COLO668 (cell line): ENCODE results near the gene NAP1L5.

Experiments used
- DNase-seq: peaks from one replicate; lab custom pipeline; 2025; ENCODE audit not compliant: unreplicated experiment; lab: John Stamatoyannopoulos, UW

The NAP1L5 gene

DNA sequence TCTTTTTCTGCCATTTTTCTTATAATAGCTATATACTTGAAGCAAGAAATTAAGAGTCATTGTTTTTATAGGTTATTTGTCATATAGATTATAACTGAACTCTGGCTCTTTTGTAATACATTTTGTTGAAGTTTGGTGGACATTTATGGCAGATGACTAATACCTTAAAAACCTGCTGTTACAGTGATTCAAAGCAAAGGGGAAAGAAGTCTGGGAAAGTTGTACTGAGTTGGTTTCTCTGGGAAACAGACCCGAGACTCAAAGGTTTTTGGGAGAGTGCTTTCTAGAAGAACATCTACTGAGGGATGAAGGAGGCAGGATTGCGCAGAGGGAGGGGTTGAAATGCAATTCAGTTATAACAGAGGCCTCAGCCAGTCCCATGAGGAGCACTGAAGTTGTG, 35.9 kb downstream of the NAP1L5 start:
- DNase-seq, result no peak

DNA sequence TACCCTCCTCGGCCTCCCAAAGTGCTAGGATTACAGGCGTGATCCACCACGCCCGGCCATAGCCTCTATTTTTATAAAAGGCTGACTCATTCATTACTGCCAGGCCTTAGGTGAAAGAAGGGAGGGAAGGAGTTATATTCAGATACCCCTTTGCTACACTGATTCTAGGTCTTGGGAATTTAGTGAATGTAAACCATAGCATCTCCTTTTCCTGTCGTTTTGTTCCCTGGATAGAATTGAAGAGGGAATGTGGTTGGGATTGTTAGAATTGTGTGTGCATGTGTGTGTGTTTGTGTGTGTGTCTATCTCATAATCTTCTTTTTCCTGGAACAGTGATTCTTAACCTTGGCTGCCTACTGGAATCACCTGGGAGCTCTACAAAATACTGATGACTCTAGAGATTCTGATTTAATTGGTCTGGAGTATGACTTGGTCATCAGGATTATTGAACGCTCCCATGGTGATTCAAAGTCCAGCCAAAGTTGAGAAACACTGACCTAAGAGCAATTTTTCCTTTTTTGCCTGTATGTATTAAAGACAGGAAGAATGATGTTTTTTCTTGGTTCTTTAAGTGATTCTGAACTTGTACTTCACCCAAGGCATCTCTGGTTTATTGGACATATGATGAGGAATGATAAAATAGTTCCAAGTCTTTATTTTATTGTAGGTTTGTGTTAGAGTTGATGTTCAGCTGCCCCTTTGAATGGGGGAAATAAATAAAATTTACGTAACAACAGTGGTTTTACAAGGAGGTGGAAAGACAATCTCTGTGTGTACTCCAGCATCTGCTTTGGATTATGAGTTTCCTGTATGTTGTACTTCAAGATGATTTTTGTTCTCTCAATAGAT, 37.0 kb downstream of the NAP1L5 start:
- DNase-seq, result no peak

DNA sequence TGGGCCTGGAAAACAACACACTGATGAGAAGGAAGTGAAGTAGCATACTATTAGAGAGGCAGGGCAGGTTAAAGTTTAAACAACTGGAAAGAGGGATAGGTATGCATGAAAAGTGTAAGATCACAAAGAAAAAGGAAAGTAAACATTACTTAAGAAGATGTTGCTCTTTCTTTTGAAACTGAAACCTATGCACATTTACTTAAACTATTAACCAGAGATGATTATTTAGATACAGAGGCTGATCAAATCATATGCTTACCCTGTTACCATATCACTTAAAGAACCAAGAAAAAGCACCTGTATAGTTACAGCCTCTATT, 37.8 kb downstream of the NAP1L5 start:
- DNase-seq, result no peak

DNA sequence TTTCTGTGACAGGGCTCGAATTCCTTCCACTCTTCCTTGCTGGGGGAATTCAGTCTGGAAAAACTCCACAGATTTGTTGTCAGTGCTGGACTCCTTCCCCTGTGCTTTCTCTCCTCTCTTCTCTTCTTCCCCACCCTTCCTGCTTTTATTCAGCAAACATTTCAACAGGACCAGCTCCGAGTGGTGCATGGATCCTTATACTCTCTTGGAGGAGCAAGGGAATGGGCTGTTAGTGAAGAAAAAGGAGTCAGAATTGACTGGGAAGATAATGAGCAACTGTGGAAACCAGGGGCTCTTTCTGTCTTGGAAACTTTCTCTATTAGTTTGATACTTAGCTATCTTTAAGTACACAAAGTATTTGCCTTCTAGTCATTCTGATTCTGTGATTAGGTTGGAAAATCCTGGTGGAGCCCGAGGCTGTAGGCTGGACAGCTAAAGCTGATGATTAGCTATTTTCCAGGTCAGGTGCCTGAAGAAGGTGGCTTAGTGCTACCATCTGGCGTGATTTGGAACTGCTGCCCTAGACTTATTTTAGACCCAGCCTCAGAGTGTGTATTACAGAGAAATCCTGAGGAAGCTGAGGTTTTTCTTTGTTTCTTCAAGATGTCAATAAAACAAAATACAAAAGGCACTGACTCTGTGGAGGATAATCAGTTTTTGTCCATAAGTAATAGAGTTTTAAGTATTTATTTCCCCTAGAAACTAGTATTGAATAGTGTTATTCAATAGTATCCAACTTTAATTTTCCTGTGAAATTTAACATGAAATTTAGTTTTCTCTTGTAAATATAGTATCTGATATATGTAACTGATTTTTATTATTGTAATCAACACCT, 38.4 kb downstream of the NAP1L5 start:
- peak; percentile 6 for DNase-seq

DNA sequence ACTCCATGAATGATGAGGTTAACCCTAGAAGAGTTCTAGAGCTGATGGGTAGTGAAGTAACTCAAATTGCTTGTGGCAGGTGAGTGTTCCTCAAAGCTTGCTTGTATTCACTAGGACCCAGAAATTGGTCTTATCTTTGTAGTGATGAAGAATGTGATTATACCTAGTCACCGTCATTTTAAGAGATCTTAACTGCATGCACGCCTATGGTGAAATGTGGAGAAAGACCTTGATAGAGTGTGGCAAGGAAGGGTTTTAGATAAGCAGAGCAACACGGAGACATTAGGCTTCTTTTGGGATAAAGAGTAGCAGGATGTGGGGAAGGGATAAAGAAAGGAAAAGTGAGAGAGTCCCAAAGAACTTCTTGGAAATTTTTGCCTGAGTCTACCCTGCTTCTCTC, 42.4 kb downstream of the NAP1L5 start:
- DNase-seq, result no peak

DNA sequence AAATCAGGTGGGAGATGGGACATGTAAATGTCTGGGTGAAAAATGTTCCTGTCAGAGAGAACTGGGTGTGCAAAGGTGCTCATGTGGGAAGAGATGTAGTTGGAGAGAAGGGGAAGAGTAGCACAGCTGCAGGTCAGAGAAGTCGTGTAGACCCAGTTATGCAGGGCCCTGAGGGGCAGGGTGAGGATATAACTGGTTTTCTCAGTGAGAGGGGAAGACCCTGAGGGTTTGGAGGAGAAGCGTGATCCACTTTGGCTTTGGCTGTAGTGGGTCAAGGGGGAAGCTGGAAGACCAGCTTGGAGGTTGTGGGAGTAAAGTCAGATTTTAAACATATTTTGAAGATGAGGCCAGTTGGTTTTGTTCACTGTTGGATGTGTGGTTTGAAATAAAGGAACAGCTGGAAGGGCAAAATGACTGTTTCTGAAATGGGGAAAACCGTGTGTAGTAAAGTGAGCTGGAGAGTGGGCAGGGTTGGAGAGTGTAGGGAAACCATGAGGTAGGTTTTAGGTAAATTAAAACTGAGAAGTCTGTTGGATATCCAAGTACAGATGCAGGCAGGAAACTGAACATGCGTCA, 44.2 kb downstream of the NAP1L5 start:
- DNase-seq, result no peak

DNA sequence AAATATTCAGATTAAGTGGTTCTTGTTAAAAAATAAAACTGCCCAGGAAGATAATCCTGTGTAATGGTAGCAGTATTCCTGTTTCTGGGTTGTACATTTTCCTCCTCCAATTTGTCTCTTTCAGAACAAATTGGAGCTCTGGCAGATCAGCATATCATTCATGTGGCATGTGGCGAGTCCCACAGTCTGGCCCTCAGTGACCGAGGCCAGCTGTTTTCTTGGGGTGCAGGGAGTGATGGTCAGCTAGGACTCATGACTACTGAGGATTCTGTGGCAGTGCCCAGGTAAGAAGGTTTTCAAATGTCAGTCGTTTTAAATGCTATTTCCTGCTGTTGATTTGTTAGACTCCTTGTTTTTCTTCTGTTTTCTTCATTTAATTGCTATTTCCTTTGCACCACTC, 47.9 kb downstream of the NAP1L5 start:
- no peak for DNase-seq

DNA sequence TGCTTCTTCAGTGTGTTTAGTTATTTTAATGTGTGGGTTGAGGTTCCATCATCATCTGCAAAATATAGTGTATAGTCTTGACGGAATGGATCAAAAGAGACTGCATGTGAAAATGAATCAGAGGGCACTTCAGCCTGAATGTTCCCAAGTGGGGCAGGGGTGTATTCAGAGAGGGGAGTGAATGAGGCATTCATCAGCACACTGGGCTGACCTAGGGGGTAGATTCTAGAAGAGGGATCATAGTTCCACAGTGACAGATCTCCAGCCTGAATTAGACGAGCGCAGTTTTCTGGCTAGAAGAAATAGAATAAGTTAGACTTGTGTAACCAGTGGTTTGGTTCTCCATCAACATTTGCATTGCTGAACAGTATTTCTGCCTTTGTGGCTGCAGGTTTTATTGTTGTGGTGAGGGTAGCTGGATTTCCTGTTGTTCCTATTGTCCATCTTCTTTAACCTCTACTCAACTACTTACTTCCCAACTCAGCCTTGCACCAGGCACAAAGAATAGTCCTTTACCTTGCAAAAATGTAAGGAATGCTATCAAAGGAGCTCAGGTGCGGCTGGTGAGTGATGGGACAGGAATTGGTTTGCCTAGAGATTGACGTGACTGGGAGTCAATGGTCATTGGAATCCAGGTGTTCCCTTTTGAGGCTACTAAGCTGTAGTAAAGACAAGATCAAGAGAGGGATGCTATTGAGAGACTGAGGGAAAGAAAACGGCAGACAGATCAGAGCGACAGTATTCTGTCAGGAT, 50.9 kb downstream of the NAP1L5 start:
- DNase-seq, result no peak

DNA sequence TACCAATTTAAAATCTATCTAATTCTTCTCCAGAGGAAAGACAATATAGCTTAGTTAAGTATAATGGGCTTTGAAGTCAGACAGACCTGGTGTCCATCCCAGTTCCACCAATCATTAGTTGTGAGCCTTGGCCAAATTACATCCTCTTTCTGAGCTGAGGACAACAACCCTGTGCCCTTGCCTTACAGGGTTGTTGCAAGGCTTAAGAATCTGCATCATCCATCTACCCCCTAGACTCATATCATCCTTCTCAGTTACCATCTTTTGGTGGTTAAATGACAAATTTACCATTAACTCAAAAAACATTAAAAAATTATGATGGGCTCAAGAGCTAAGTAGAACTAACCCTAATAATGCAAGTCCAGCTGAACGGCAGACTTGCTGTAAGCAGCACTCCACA, 51.6 kb downstream of the NAP1L5 start:
- DNase-seq, result no peak
